DMS153 (cell line): ENCODE data around the gene PGAM2.
"Not testable (repeated sequence)": the region's sequence is repeated elsewhere in the genome, so short reads cannot be mapped to it uniquely, and the experiment has no call there.

Experiments used
- DNase-seq: peaks from one replicate; lab custom pipeline; 2025; lab: John Stamatoyannopoulos, UW

The PGAM2 gene

GRCh38 chr7:44050121-44050914 is 15.0 kb downstream of the PGAM2 start:
- DNase-seq = no peak

- no peak for DNase-seq
These were observed 17.2 kb downstream of the PGAM2 start for GRCh38 chr7:44048031-44048795.

- no peak for DNase-seq
These were observed 18.9 kb downstream of the PGAM2 start for GRCh38 chr7:44046321-44047061.

- no peak for DNase-seq
These were observed 19.9 kb downstream of the PGAM2 start for GRCh38 chr7:44045226-44046014.

GRCh38 chr7:44044315-44045225 is 20.8 kb downstream of the PGAM2 start, which contains the start of gene DBNL:
TSS of gene DBNL (plus strand) at chr7:44044702. CDS start at chr7:44044738, 36 bp downstream.
- peak; percentile 66 for DNase-seq

GRCh38 chr7:44043902-44044301 is 21.5 kb downstream of the PGAM2 start:
- DNase-seq = no peak

GRCh38 chr7:44042221-44042620 is 23.1 kb downstream of the PGAM2 start:
- no peak for DNase-seq

GRCh38 chr7:44040493-44040891 is 24.9 kb downstream of the PGAM2 start:
- not testable (repeated sequence) for DNase-seq

GRCh38 chr7:44039800-44040492 is 25.4 kb downstream of the PGAM2 start:
- not testable (repeated sequence) for DNase-seq

- DNase-seq = peak; percentile 94
These were observed 26.3 kb downstream of the PGAM2 start for GRCh38 chr7:44038961-44039558.

- DNase-seq = not testable (repeated sequence)
These were observed 26.8 kb downstream of the PGAM2 start for GRCh38 chr7:44038553-44038952.

GRCh38 chr7:44037951-44038350 is 27.4 kb downstream of the PGAM2 start:
- DNase-seq = not testable (repeated sequence)

- peak; percentile 50 for DNase-seq
These were observed 29.0 kb downstream of the PGAM2 start for GRCh38 chr7:44036364-44036763.

GRCh38 chr7:44033971-44034844 is 31.2 kb downstream of the PGAM2 start:
- DNase-seq = not testable (repeated sequence)

GRCh38 chr7:44032031-44032430 is 33.3 kb downstream of the PGAM2 start:
- not testable (repeated sequence) for DNase-seq

- DNase-seq = not testable (repeated sequence)
These were observed 34.0 kb downstream of the PGAM2 start for GRCh38 chr7:44031319-44031718.

GRCh38 chr7:44030029-44030428 is 35.3 kb downstream of the PGAM2 start:
- DNase-seq = not testable (repeated sequence)

- not testable (repeated sequence) for DNase-seq
These were observed 35.9 kb downstream of the PGAM2 start for GRCh38 chr7:44029433-44029832.
